Measurements from ENCODE around the gene GOLGA6A.

GOLGA6A gene

GRCh38 chr15:74035121-74036017 lies 47.0 kb downstream of the GOLGA6A start:
- Histone ChIP-seq H3K4me3 (no peak overlapping the region), H3K27ac (no peak overlapping the region), H3K9ac (no peak overlapping the region), H3K9me3 (no peaks in the 10 kb centered on the region), H3K36me3 (peaks cover 62% of the 10 kb centered on the region), H3K27me3 (no peaks in the 10 kb centered on the region), H3K4me2 (0 out of 2 replicates have a peak overlapping the region, but pooled peaks have one; percentile 9), H3K4me1 (peaks cover 18% of the 10 kb centered on the region), H4K20me1 (peaks cover 55% of the 10 kb centered on the region)
- no peak for TF ChIP-seq Cebpa-rat (IDR thresholded peaks at IDR 0.05)

DNA sequence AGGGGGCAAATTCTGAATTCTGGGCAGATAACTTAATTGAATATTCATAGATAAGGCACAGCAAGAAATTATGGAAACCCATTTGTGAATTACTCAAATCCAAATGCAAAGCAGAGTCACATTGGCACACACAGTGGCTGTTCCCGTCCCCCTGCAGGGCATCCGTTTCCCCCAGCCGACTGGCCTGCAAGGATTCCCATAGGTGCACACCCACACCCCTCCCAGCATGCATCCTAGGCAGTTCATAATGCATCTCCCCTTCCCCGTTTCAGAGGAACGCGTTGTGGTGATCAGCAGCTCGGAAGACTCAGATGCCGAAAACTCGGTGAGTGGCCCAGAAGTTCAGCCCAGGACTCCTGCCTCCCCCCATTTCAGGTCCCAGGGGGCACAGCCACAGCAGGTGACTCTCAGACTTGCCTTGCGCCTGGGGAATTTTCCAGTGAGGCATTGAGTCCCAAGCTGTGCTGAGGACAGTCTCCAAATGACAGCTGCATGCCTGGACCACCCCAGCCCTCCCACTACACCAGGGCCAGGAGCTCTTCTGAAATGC lies 48.1 kb downstream of the GOLGA6A start:
- Histone ChIP-seq H3K4me3 (no peak overlapping the region), H3K4me2 (0 out of 2 replicates have a peak overlapping the region, but pooled peaks have one; percentile 5), H3K27ac (no peak overlapping the region), H4K20me1 (peaks cover 55% of the 10 kb centered on the region), H3K9me3 (no peaks in the 10 kb centered on the region), H3K27me3 (no peaks in the 10 kb centered on the region), H3K4me1 (peaks cover 18% of the 10 kb centered on the region), H3K36me3 (peaks cover 73% of the 10 kb centered on the region), H3K9ac (no peak overlapping the region)
- no peak for TF ChIP-seq Cebpa-rat (IDR thresholded peaks at IDR 0.05)

GRCh38 chr15:74032606-74033561 lies 49.5 kb downstream of the GOLGA6A start:
- no peak for TF ChIP-seq Cebpa-rat (IDR thresholded peaks at IDR 0.05)
- Histone ChIP-seq H3K9ac (no peak overlapping the region), H3K27me3 (no peaks in the 10 kb centered on the region), H3K27ac (no peak overlapping the region), H3K36me3 (peaks cover 83% of the 10 kb centered on the region), H3K9me3 (no peaks in the 10 kb centered on the region), H4K20me1 (peaks cover 64% of the 10 kb centered on the region), H3K4me1 (peaks cover 18% of the 10 kb centered on the region), H3K4me2 (no peak overlapping the region), H3K4me3 (no peak overlapping the region)

GRCh38 chr15:74032046-74032445 lies 50.3 kb downstream of the GOLGA6A start:
- H4K20me1 ChIP-seq, result peaks cover 65% of the 10 kb centered on the region
- H3K4me1 ChIP-seq, result peaks cover 18% of the 10 kb centered on the region
- no peak for TF ChIP-seq Cebpa-rat (IDR thresholded peaks at IDR 0.05)
- H3K4me2 ChIP-seq, result no peak overlapping the region
- no peaks in the 10 kb centered on the region for H3K27me3 ChIP-seq
- no peaks in the 10 kb centered on the region for H3K9me3 ChIP-seq
- peaks cover 83% of the 10 kb centered on the region for H3K36me3 ChIP-seq
- H3K27ac ChIP-seq, result no peak overlapping the region
- no peak overlapping the region for H3K9ac ChIP-seq
- H3K4me3 ChIP-seq, result no peak overlapping the region

DNA sequence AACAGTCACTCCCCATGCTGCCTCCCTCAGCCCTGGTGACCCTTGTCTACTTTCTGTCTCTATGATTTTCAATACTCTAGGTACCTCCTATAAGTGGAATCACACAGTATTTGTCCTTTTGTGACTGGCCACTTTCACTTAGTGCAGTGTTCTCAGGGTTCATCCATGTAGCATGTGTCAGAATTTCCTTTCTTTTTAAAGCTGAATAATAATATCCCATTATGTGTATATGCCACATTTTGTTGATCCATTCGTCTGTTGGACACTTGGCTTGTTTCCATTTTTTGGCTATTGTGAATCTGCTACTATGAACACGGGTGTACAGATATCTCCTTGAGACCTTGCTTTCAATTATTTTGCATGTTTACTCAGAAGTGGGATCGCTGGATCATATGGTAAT lies 53.7 kb downstream of the GOLGA6A start:
- Histone ChIP-seq H3K9me3 (no peaks in the 10 kb centered on the region), H3K4me2 (no peak overlapping the region), H4K20me1 (peaks cover 64% of the 10 kb centered on the region), H3K27ac (no peak overlapping the region), H3K36me3 (peaks cover 83% of the 10 kb centered on the region), H3K9ac (no peak overlapping the region), H3K4me1 (no peaks in the 10 kb centered on the region; the same call in 1 of the 2 replicates), H3K27me3 (no peaks in the 10 kb centered on the region), H3K4me3 (no peak overlapping the region)
- no peak for TF ChIP-seq Cebpa-rat (IDR thresholded peaks at IDR 0.05)

- H3K36me3 ChIP-seq, result peaks cover 83% of the 10 kb centered on the region
- H3K4me3 ChIP-seq, result no peak overlapping the region
- no peak overlapping the region for H3K9ac ChIP-seq
- H4K20me1 ChIP-seq, result peaks cover 64% of the 10 kb centered on the region
- H3K27ac ChIP-seq, result no peak overlapping the region
- no peaks in the 10 kb centered on the region for H3K4me1 ChIP-seq
- H3K9me3 ChIP-seq, result no peaks in the 10 kb centered on the region
- TF ChIP-seq Cebpa-rat (IDR thresholded peaks at IDR 0.05), result no peak
- no peaks in the 10 kb centered on the region for H3K27me3 ChIP-seq
- no peak overlapping the region for H3K4me2 ChIP-seq
Measured at GRCh38 chr15:74027688-74028087, 54.7 kb downstream of the GOLGA6A start.

- Histone ChIP-seq H3K4me2 (no peak overlapping the region), H4K20me1 (peaks cover 80% of the 10 kb centered on the region), H3K4me3 (no peak overlapping the region), H3K27ac (no peak overlapping the region), H3K9ac (no peak overlapping the region), H3K36me3 (peaks cover 89% of the 10 kb centered on the region), H3K27me3 (no peaks in the 10 kb centered on the region), H3K9me3 (no peaks in the 10 kb centered on the region), H3K4me1 (no peaks in the 10 kb centered on the region)
- no peak for TF ChIP-seq Cebpa-rat (IDR thresholded peaks at IDR 0.05)
Measured at GRCh38 chr15:74025436-74025835, 56.9 kb downstream of the GOLGA6A start.

GRCh38 chr15:74024687-74025086 lies 57.7 kb downstream of the GOLGA6A start:
- Histone ChIP-seq H3K4me1 (no peaks in the 10 kb centered on the region), H3K36me3 (peaks cover 87% of the 10 kb centered on the region), H3K9me3 (no peaks in the 10 kb centered on the region), H3K4me3 (no peak overlapping the region), H3K27ac (no peak overlapping the region), H3K9ac (no peak overlapping the region), H3K27me3 (no peaks in the 10 kb centered on the region), H3K4me2 (no peak overlapping the region), H4K20me1 (peaks cover 88% of the 10 kb centered on the region)
- TF ChIP-seq Cebpa-rat (IDR thresholded peaks at IDR 0.05), result no peak

DNA sequence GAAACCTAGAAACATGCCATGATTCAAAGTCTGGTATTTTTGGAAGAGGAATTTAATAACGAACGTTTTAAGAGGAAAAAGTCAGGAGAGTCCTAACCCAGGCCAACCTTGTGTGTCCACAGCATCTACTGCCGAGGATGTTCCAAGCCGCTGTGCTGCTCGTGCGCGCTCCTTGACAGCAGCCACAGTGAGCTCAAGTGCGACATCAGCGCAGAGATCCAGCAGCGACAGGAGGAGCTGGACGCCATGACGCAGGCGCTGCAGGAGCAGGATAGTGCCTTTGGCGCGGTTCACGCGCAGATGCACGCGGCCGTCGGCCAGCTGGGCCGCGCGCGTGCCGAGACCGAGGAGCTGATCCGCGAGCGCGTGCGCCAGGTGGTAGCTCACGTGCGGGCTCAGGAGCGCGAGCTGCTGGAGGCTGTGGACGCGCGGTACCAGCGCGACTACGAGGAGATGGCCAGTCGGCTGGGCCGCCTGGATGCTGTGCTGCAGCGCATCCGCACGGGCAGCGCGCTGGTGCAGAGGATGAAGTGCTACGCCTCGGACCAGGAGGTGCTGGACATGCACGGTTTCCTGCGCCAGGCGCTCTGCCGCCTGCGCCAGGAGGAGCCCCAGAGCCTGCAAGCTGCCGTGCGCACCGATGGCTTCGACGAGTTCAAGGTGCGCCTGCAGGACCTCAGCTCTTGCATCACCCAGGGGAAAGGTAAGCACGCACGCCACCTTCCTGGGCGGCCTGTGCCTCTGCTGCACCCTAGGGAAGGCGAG lies 59.5 kb downstream of the GOLGA6A start:
- peaks cover 79% of the 10 kb centered on the region for H3K36me3 ChIP-seq
- H3K4me1 ChIP-seq, result no peaks in the 10 kb centered on the region
- H4K20me1 ChIP-seq, result peaks cover 98% of the 10 kb centered on the region
- no peak overlapping the region for H3K9ac ChIP-seq
- H3K4me2 ChIP-seq, result no peak overlapping the region
- H3K27me3 ChIP-seq, result no peaks in the 10 kb centered on the region
- TF ChIP-seq Cebpa-rat (IDR thresholded peaks at IDR 0.05), result no peak
- H3K27ac ChIP-seq, result no peak overlapping the region
- no peaks in the 10 kb centered on the region for H3K9me3 ChIP-seq
- H3K4me3 ChIP-seq, result no peak overlapping the region
